Fibroblast of villous mesenchyme (primary cell): ENCODE measurements around the gene RNF130. TPM values are rescaled to one million over a fixed set of nuclear protein-coding genes. Genes with fewer than 3 reads are reported as not detected.

Experiments used
- DNase-seq: peaks from one replicate; pipeline ENCODE4 v3.0.0-alpha.2; 2010; ENCODE audit warnings: low read depth
- H3K4me3 ChIP-seq: 2 replicates; pipeline ENCODE4 v1.5.1; 2011; ENCODE audit warnings: low read depth, mild to moderate bottlenecking, low read length
- total RNA-seq: library from RNA; depleted of rRNA; stranded (reverse); fragments of >200 nt; gene quantifications from 2 replicates; pipeline ENCODE4 v1.2.3, GENCODE V29; 2012
- TF ChIP-seq, protein P1 (sequence below): IDR thresholded peaks from 2 replicates; pipeline ENCODE4 v1.5.1; 2012; ENCODE audit warnings: low read depth, mild to moderate bottlenecking, low read length; ENCODE audit not compliant: insufficient read depth

Gene RNF130
- total RNA-seq, 1 donor: 12.1 TPM

DNA sequence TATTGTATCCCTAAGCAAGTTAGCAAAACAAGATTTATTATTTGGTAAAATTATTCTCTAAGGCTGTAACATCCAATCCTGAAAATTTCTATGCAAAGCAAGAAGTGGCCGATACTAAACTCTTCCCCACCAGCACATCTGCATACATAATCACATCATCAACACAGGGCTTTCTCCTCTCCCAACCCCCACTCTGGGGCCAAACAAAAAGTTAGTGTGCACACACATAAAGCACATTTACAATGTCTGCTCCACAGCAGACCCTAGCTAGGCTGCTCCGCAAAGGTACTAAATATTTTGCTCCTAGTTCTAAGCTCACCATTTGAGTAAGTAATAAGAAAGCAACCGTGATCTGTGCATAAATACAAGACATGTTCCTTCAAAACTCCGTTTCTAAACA is 3.6 kb downstream of the RNF130 start:
- H3K4me3 ChIP-seq: no peak overlapping the region
- DNase-seq: no peak
- TF ChIP-seq, protein P1, sequence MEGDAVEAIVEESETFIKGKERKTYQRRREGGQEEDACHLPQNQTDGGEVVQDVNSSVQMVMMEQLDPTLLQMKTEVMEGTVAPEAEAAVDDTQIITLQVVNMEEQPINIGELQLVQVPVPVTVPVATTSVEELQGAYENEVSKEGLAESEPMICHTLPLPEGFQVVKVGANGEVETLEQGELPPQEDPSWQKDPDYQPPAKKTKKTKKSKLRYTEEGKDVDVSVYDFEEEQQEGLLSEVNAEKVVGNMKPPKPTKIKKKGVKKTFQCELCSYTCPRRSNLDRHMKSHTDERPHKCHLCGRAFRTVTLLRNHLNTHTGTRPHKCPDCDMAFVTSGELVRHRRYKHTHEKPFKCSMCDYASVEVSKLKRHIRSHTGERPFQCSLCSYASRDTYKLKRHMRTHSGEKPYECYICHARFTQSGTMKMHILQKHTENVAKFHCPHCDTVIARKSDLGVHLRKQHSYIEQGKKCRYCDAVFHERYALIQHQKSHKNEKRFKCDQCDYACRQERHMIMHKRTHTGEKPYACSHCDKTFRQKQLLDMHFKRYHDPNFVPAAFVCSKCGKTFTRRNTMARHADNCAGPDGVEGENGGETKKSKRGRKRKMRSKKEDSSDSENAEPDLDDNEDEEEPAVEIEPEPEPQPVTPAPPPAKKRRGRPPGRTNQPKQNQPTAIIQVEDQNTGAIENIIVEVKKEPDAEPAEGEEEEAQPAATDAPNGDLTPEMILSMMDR: no peak

DNA sequence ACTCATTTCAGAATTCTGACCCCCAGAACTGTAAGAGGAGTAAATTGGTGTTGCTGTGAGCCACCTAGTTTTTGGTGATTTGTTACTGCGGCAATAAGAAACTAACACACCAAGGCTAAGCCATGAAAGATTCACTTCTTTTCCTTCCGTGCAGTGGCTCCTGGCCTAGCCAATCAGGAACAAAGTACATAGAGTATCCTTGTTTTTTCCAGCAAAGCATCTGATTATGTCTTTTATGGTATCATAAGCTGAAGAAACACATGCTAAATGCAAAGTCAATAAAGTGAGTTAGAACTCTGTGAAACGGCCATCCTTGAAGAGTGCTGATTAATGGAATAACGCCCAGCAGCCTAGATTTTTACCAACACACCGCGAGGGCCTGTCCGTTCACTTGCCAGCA is 11.4 kb downstream of the RNF130 start:
- no peak overlapping the region for H3K4me3 ChIP-seq
- no peak for DNase-seq
- TF ChIP-seq, protein P1: no peak

DNA sequence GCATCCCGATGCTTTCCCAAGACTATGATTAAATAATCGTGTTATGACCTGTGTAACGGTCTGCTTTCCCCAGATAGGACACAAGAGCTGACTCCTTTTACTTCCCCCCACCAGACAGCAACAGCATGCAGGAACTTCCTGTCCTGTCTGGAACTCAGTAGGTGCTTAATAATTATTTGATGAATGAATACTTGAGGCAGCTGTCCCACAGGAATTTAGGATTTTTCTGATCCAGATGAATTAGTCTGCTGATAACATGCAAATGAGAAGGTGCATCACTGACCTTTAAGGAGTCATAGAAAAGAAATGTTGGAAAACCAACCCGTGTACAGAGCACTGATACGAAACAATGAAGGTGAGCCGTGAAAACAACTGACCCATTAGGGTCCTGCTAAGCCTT is 12.2 kb downstream of the RNF130 start:
- no peak for DNase-seq
- no peak overlapping the region for H3K4me3 ChIP-seq
- TF ChIP-seq, protein P1: no peak

DNA sequence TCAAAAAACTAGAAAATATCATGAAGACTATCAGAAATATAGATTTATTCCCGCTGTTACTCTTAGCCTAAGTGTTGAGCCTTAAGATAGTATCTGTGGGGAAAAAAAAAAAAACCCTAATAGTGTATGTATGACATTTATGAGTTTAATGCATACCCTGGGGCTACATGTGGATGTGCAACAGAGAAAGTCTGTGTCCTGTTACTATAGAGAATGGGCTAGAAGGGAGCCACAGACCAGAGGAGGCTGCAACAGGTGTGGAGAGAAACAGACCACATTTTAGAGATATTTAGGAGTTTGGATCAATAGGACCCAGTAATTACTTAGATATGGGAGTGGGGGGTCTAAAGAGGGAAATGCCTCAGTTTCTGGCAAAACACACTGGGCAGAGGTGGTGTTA is 15.4 kb downstream of the RNF130 start:
- no peak overlapping the region for H3K4me3 ChIP-seq
- TF ChIP-seq, protein P1: no peak
- DNase-seq: no peak

DNA sequence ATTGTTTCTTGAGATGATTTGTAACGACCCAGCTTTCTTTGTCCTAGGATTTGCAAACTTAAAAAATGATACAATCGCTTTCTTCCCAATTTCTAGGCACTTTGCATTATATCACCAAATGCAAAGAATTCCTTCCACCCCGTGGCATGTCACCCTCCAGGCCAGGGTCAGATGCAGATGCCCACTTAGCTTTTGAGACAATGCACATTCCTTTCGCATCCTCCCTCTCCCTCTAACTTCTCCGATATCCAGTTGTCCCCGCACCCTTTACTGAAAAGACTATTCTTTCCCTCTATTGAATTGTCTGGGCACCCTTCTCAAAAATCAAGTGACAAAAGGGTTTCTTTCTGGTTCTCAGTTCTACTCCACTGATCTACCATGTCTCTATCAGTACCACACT is 17.3 kb downstream of the RNF130 start:
- H3K4me3 ChIP-seq: no peak overlapping the region
- no peak for DNase-seq
- TF ChIP-seq, protein P1: no peak

DNA sequence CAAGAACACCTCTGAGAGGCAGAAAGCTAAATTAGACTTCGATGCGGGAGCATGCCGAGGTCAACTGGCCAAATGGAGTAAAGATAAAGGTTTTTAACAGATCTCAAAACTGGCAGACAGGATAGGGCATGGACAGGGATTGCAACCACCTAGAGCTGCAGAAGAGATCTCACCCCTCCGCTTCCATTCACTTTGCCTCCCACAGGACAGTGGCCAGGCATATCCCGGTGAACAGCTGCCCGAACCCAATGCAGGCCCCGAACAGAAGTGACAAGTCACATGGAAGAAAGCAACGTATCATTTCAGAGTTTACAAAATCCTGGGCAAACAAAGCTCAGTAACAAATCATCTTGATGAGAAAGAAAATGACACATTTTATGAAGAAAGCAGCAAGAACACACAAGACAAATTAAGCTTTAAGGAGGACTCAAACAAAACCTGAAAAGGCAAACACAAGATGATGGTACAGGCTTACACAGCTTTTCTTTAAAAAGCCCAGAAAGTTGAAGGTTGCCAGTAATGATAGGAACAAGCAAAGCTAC is 18.4 kb downstream of the RNF130 start:
- H3K4me3 ChIP-seq: no peak overlapping the region
- TF ChIP-seq, protein P1: no peak
- peak; percentile 4 for DNase-seq

DNA sequence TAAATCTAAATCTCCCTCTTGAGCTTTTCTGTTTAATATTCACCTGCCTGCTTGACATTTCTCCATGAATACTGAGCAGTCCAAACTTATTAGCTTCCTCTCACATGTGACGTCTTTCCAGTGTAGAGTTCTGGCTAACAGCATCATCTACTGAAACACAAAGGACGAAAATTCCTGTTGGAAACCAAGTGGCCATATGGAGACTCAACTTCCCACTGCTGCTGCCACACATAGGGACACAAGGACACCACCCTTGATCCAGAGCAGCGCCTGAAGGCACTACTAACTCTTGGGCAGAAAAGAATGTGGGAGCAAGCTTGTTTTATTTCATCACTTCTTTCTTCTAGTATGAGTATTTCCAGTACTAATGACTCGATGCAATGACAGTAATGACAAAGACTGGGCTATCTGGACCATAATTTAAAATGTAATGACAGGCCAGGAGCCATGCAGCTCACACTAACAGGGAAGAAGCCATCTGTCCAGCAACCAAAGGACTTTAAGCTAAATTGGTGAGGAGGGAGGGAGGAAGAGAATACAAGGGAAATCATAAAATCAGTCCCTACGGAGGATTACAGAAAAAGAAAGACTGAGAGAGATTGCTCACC is 19.2 kb downstream of the RNF130 start:
- DNase-seq: no peak
- no peak overlapping the region for H3K4me3 ChIP-seq
- TF ChIP-seq, protein P1: no peak
